Uterus (tissue), 2 donors: ENCODE measurements around the gene MTMR11.

Source experiments
- POLR2A ChIP-seq, 2 donors: fragments of 450-650 bp; IDR thresholded peaks; one replicate each; pipeline ENCODE4 v1.6.1; 2016; ENCODE audit warnings: antibody characterized with exemption in 2 of 2, mild to moderate bottlenecking in 1 of 2, moderate library complexity in 1 of 2
- TF ChIP-seq, protein P1 (sequence below), 4 experiments: fragments of 200-600 bp in 2 of 4; fragments of 450-650 bp in 2 of 4; sonication (generic) in 2 of 4; IDR thresholded peaks; one replicate each; pipeline ENCODE4 v1.5.1; 2016 to 2019; ENCODE audit warnings: antibody characterized with exemption in 4 of 4, mild to moderate bottlenecking in 2 of 4, moderate library complexity in 1 of 4

DNA sequence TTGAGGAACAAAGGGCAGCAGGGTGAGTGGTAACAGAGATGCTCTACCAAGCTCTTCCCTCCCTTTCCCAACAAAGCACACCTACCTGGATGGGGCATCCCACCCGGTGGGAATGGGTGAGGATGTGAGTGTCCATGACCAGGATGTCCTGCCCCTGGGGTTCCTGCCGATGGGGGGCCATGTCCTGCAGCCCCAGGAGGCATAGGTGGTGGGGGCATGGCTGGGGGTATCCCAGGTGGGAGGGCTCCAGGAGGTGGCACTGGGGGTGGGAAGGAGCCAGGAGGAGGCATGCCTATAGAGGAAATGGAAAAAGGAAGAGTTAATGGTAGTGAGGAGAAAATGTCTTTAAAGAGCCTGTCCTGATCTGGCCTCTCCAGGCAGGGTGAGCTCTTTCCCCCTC, 10.9 kb downstream of the MTMR11 start:
- TF ChIP-seq, protein P1, sequence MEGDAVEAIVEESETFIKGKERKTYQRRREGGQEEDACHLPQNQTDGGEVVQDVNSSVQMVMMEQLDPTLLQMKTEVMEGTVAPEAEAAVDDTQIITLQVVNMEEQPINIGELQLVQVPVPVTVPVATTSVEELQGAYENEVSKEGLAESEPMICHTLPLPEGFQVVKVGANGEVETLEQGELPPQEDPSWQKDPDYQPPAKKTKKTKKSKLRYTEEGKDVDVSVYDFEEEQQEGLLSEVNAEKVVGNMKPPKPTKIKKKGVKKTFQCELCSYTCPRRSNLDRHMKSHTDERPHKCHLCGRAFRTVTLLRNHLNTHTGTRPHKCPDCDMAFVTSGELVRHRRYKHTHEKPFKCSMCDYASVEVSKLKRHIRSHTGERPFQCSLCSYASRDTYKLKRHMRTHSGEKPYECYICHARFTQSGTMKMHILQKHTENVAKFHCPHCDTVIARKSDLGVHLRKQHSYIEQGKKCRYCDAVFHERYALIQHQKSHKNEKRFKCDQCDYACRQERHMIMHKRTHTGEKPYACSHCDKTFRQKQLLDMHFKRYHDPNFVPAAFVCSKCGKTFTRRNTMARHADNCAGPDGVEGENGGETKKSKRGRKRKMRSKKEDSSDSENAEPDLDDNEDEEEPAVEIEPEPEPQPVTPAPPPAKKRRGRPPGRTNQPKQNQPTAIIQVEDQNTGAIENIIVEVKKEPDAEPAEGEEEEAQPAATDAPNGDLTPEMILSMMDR (IDR thresholded peaks at IDR 0.05), result no peak
- TF ChIP-seq POLR2A (IDR thresholded peaks at IDR 0.05), result no peak
